OCI-LY3 (cell line): ENCODE measurements around the gene CTNNBL1.

Experiments used
- H2AFZ ChIP-seq: fragments of 200-600, 300-600 bp; shearing (Covaris generic); 2 replicates; pipeline ENCODE4 v1.6.0; 2014; ENCODE audit warnings: antibody characterized with exemption, low read depth, low read length
- H3K27ac ChIP-seq: fragments of 200-600, 300-600 bp; sonication (generic); 2 replicates; pipeline ENCODE4 v1.5.1; 2014; ENCODE audit warnings: mild to moderate bottlenecking, low read length, moderate library complexity, mixed read lengths
- H3K27me3 ChIP-seq: fragments of 200-600, 300-600 bp; sonication (generic); 2 replicates; pipeline ENCODE4 v1.6.1; 2014; ENCODE audit warnings: low read depth, low read length, mixed read lengths
- H3K36me3 ChIP-seq: fragments of 200-600, 300-600 bp; sonication (generic); replicated peaks from 2 replicates; pipeline ENCODE3; 2014; ENCODE audit warnings: low read depth, low read length, mixed read lengths
- H3K4me1 ChIP-seq: fragments of 300-600, 200-600 bp; sonication (generic); 2 replicates; pipeline ENCODE4 v1.6.1; 2014; ENCODE audit warnings: low read length, mixed read lengths
- H3K4me2 ChIP-seq: fragments of 200-600, 300-600 bp; sonication (generic); 2 replicates; pipeline ENCODE4 v1.6.1; 2014; ENCODE audit warnings: low read length, mixed read lengths
- H3K4me3 ChIP-seq: fragments of 300-600, 200-600 bp; sonication (generic); 2 replicates; pipeline ENCODE4 v1.5.1; 2014; ENCODE audit warnings: antibody characterized with exemption, mild to moderate bottlenecking, low read length, moderate library complexity
- H3K79me2 ChIP-seq: fragments of 300-600, 200-600 bp; shearing (Covaris generic); 2 replicates; pipeline ENCODE4 v1.6.1; 2014; ENCODE audit warnings: mild to moderate bottlenecking, low read length, mixed read lengths
- H3K9ac ChIP-seq: fragments of 300-600, 200-600 bp; shearing (Covaris generic); 2 replicates; pipeline ENCODE4 v1.6.0; 2014; ENCODE audit warnings: mild to moderate bottlenecking, low read length, moderate library complexity
- H3K9me3 ChIP-seq: fragments of 200-600, 300-600 bp; shearing (Covaris generic); 2 replicates; pipeline ENCODE4 v1.6.1; 2014; ENCODE audit warnings: low read length, mixed read lengths; ENCODE audit not compliant: insufficient read depth
- H4K20me1 ChIP-seq: fragments of 200-600, 300-600 bp; sonication (generic); 2 replicates; pipeline ENCODE4 v1.6.1; 2016; ENCODE audit warnings: low read length, mixed read lengths; ENCODE audit not compliant: insufficient read depth
- CTCF ChIP-seq: fragments of 200-600, 300-600 bp; sonication (generic); IDR thresholded peaks from 2 replicates; pipeline ENCODE4 v1.5.1; 2014; ENCODE audit warnings: antibody characterized with exemption, low read length, low read depth
- EZH2phosphoT487 ChIP-seq: fragments of 200-600 bp; shearing (Covaris generic); IDR thresholded peaks from 2 replicates; pipeline ENCODE4 v1.6.1; 2018; ENCODE audit warnings: antibody characterized with exemption, mixed run types, low read depth

Gene CTNNBL1

GRCh38 chr20:37836926-37837325 lies 143.1 kb downstream of the CTNNBL1 start:
- H4K20me1 ChIP-seq: peaks cover 5% of the 10 kb centered on the region; the same call in 1 of the 2 replicates
- H3K4me3 ChIP-seq: no peak overlapping the region
- no peaks in the 10 kb centered on the region for H3K9me3 ChIP-seq
- peaks cover 3% of the 10 kb centered on the region; the same call in 1 of the 2 replicates for H3K79me2 ChIP-seq
- peaks cover 13% of the 10 kb centered on the region for H3K36me3 ChIP-seq
- H3K27me3 ChIP-seq: no peaks in the 10 kb centered on the region
- H3K27ac ChIP-seq: no peak overlapping the region
- H3K9ac ChIP-seq: no peak overlapping the region
- H2AFZ ChIP-seq: no peak overlapping the region
- no peak overlapping the region for H3K4me2 ChIP-seq
- TF ChIP-seq CTCF (no peak), EZH2phosphoT487 (no peak)
- peaks cover 10% of the 10 kb centered on the region for H3K4me1 ChIP-seq

- Histone ChIP-seq H3K9me3 (no peaks in the 10 kb centered on the region), H2AFZ (no peak overlapping the region), H3K27me3 (no peaks in the 10 kb centered on the region), H3K4me3 (no peak overlapping the region), H3K4me1 (no peaks in the 10 kb centered on the region; the same call in 1 of the 2 replicates), H3K79me2 (peaks cover 3% of the 10 kb centered on the region; the same call in 1 of the 2 replicates), H3K4me2 (no peak overlapping the region), H3K27ac (no peak overlapping the region), H3K9ac (no peak overlapping the region), H3K36me3 (peaks cover 23% of the 10 kb centered on the region), H4K20me1 (peaks cover 5% of the 10 kb centered on the region; the same call in 1 of the 2 replicates)
- TF ChIP-seq CTCF: no peak
- TF ChIP-seq EZH2phosphoT487: no peak
Observed at GRCh38 chr20:37837924-37838323, 144.1 kb downstream of the CTNNBL1 start.

GRCh38 chr20:37838769-37839431 lies 145.1 kb downstream of the CTNNBL1 start:
- peaks cover 5% of the 10 kb centered on the region; the same call in 1 of the 2 replicates for H4K20me1 ChIP-seq
- H3K27me3 ChIP-seq: no peaks in the 10 kb centered on the region
- H3K79me2 ChIP-seq: no peaks in the 10 kb centered on the region
- no peak overlapping the region for H3K4me3 ChIP-seq
- no peak for TF ChIP-seq CTCF
- no peak for TF ChIP-seq EZH2phosphoT487
- no peak overlapping the region for H2AFZ ChIP-seq
- H3K4me1 ChIP-seq: no peaks in the 10 kb centered on the region
- H3K4me2 ChIP-seq: no peak overlapping the region
- H3K36me3 ChIP-seq: peaks cover 27% of the 10 kb centered on the region
- no peaks in the 10 kb centered on the region for H3K9me3 ChIP-seq
- H3K9ac ChIP-seq: no peak overlapping the region
- H3K27ac ChIP-seq: no peak overlapping the region

DNA sequence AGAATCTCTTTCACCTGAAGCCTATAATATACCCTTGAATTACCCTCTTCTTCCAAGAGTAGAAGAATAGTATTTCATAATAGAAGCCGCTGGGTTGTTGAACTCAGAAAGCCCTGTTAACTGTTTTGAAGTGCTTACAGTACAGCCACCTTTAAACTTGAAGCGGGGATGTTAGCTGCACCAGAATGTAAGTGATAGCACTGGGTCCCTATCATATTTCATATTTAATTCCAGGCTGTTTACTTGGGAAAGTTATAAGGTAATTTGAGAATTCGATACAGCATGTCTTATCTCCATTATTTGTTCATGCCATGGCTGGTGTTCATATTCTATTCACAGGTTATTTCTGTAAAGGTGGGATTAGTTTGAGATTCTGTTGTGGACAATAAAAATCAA lies 145.6 kb downstream of the CTNNBL1 start:
- H3K4me1 ChIP-seq: no peaks in the 10 kb centered on the region
- no peaks in the 10 kb centered on the region for H3K9me3 ChIP-seq
- peaks cover 5% of the 10 kb centered on the region; the same call in 1 of the 2 replicates for H4K20me1 ChIP-seq
- H3K27ac ChIP-seq: no peak overlapping the region
- H3K9ac ChIP-seq: no peak overlapping the region
- TF ChIP-seq EZH2phosphoT487 (no peak), CTCF (no peak)
- peaks cover 27% of the 10 kb centered on the region for H3K36me3 ChIP-seq
- H3K4me3 ChIP-seq: no peak overlapping the region
- no peak overlapping the region for H3K4me2 ChIP-seq
- no peaks in the 10 kb centered on the region for H3K27me3 ChIP-seq
- no peaks in the 10 kb centered on the region for H3K79me2 ChIP-seq
- H2AFZ ChIP-seq: no peak overlapping the region
